H1 (cell line): ENCODE data around the gene ZBTB46. TPM values are rescaled to one million over a fixed set of nuclear protein-coding genes. Genes with fewer than 3 reads are reported as not detected.

Source experiments
- CTCF ChIA-PET: fragments of 300-600 bp; sonication (Branson Sonifier 250); formaldehyde crosslinking; loops from one replicate; lab custom pipeline; 2021; ENCODE audit not compliant: partially characterized antibody; lab: Charles Lee
- POLR2A ChIA-PET: fragments of 300-600 bp; sonication (Branson Sonifier 250); formaldehyde crosslinking; loops from one replicate; lab custom pipeline; 2021; ENCODE audit warnings: inconsistent platforms; ENCODE audit not compliant: partially characterized antibody; lab: Charles Lee
- DNase-seq, 2 experiments: peaks; one replicate each; pipeline versions ENCODE4 v3.0.0 to v3.0.0-alpha.2; 2010 to 2022; ENCODE audit warnings: low spot score in 2 of 2, low read depth in 1 of 2, mixed read lengths in 1 of 2
- FAIRE-seq: peaks from 2 replicates; lab custom pipeline; 2011; peaks lifted over from hg19 to GRCh38; lab: Jason Lieb, UNC
- H2AFZ ChIP-seq: 2 replicates; pipeline ENCODE4 v1.8.1; 2012; ENCODE audit warnings: low read length, inconsistent platforms
- H2AK5ac ChIP-seq: 2 replicates; pipeline ENCODE4 v1.6.1; 2013; ENCODE audit warnings: low read depth, low read length
- H2BK120ac ChIP-seq: replicated peaks from 2 replicates; pipeline ENCODE3; 2013; ENCODE audit warnings: low read depth, low read length, inconsistent platforms
- H2BK12ac ChIP-seq: 2 replicates; pipeline ENCODE4 v1.6.1; 2013; ENCODE audit warnings: low read depth, low read length
- H2BK15ac ChIP-seq: 2 replicates; pipeline ENCODE4 v1.6.1; 2013; ENCODE audit warnings: low read length
- H2BK20ac ChIP-seq: 2 replicates; pipeline ENCODE4 v1.6.1; 2013; ENCODE audit warnings: low read length
- H2BK5ac ChIP-seq: 2 replicates; pipeline ENCODE4 v1.6.1; 2013; ENCODE audit warnings: low read depth, low read length
- H3K14ac ChIP-seq: 2 replicates; pipeline ENCODE4 v1.6.1; 2013; ENCODE audit warnings: inconsistent platforms; ENCODE audit not compliant: insufficient read length
- H3K18ac ChIP-seq: 2 replicates; pipeline ENCODE4 v1.6.1; 2013; ENCODE audit warnings: low read length; ENCODE audit errors: extremely low read depth
- H3K23ac ChIP-seq: 2 replicates; pipeline ENCODE4 v1.6.1; 2013; ENCODE audit warnings: inconsistent platforms; ENCODE audit not compliant: insufficient read length
- H3K23me2 ChIP-seq: 2 replicates; pipeline ENCODE4 v1.6.1; 2013; ENCODE audit warnings: low read depth, low read length
- H3K27ac ChIP-seq: 2 replicates; pipeline ENCODE4 v1.6.1; 2011; ENCODE audit warnings: low read depth, low read length, inconsistent platforms
- H3K27me3 ChIP-seq, 4 experiments: replicated peaks in 1 of 4; 1 replicate in 1 of 4; 2 replicates in 3 of 4; pipeline versions ENCODE4 v1.6.1 to v1.8.1; 2011 to 2013; ENCODE audit warnings: low read length in 3 of 4, mild to moderate bottlenecking in 3 of 4, inconsistent platforms in 2 of 4, mixed read lengths in 2 of 4, moderate library complexity in 1 of 4; ENCODE audit not compliant: control insufficient read depth in 3 of 4, insufficient read depth in 3 of 4; ENCODE audit errors: extremely low read depth in 1 of 4
- H3K36me3 ChIP-seq, 4 experiments: 2 replicates each; pipeline versions ENCODE4 v1.6.1 to v1.8.1; 2011 to 2013; ENCODE audit warnings: mild to moderate bottlenecking in 4 of 4, low read length in 3 of 4, moderate library complexity in 2 of 4, control low read depth in 1 of 4, inconsistent platforms in 1 of 4; ENCODE audit not compliant: insufficient read depth in 4 of 4, control insufficient read depth in 2 of 4
- H3K4ac ChIP-seq: replicated peaks from 2 replicates; pipeline ENCODE3; 2013; ENCODE audit warnings: low read length, low read depth, mixed read lengths, inconsistent platforms; ENCODE audit not compliant: insufficient read length
- H3K4me1 ChIP-seq, 4 experiments: replicated peaks in 1 of 4; 1 replicate in 1 of 4; 2 replicates in 3 of 4; pipeline versions ENCODE4 v1.6.1 to v1.8.1; 2011 to 2013; ENCODE audit warnings: low read length in 3 of 4, inconsistent platforms in 2 of 4, mixed read lengths in 1 of 4; ENCODE audit not compliant: insufficient read depth in 4 of 4, control insufficient read depth in 3 of 4
- H3K4me2 ChIP-seq, 2 experiments: 2 replicates each; pipeline versions ENCODE4 v1.6.1 to v1.8.1; 2011 to 2013; ENCODE audit warnings: low read depth in 2 of 2, low read length in 2 of 2, control low read depth in 1 of 2, inconsistent platforms in 1 of 2, mild to moderate bottlenecking in 1 of 2; ENCODE audit not compliant: insufficient read depth in 1 of 2
- H3K4me3 ChIP-seq, 4 experiments: fragments of 200-600, 300-600 bp in 1 of 4; sonication (generic), shearing (Covaris generic), sonication (Bioruptor Twin) in 1 of 4; 2 replicates each; pipeline versions ENCODE4 v1.5.1 to v1.8.1; 2011 to 2016; ENCODE audit warnings: low read length in 4 of 4, low read depth in 3 of 4, control low read depth in 2 of 4, inconsistent platforms in 2 of 4, mild to moderate bottlenecking in 2 of 4, mixed read lengths in 1 of 4, moderate library complexity in 1 of 4; ENCODE audit not compliant: insufficient read depth in 2 of 4; ENCODE audit errors: extremely low read depth in 1 of 4
- H3K56ac ChIP-seq: replicated peaks from 2 replicates; pipeline ENCODE3; 2013; ENCODE audit warnings: low read depth, mild to moderate bottlenecking, mixed read lengths, low read length, inconsistent platforms; ENCODE audit not compliant: insufficient read length
- H3K79me1 ChIP-seq: 2 replicates; pipeline ENCODE4 v1.6.1; 2013; ENCODE audit warnings: low read depth, low read length, control low read depth
- H3K79me2 ChIP-seq, 2 experiments: 2 replicates each; pipeline versions ENCODE4 v1.6.1 to v1.8.1; 2012 to 2013; ENCODE audit warnings: low read length in 2 of 2, mild to moderate bottlenecking in 2 of 2, inconsistent platforms in 1 of 2; ENCODE audit not compliant: insufficient read depth in 2 of 2, control insufficient read depth in 1 of 2
- H3K9ac ChIP-seq, 4 experiments: replicated peaks in 1 of 4; 1 replicate in 1 of 4; 2 replicates in 3 of 4; pipeline versions ENCODE4 v1.6.1 to v1.8.1; 2011 to 2013; ENCODE audit warnings: low read depth in 3 of 4, low read length in 3 of 4, control low read depth in 2 of 4, mild to moderate bottlenecking in 2 of 4, moderate library complexity in 2 of 4, inconsistent platforms in 1 of 4; ENCODE audit errors: extremely low read depth in 1 of 4
- H3K9me3 ChIP-seq, 2 experiments: 2 replicates each; pipeline versions ENCODE4 v1.6.1 to v1.8.1; 2012 to 2013; ENCODE audit warnings: mild to moderate bottlenecking in 2 of 2, moderate library complexity in 2 of 2, control low read depth in 1 of 2, inconsistent platforms in 1 of 2, low read depth in 1 of 2, low read length in 1 of 2, mixed read lengths in 1 of 2; ENCODE audit not compliant: insufficient read depth in 2 of 2
- H4K20me1 ChIP-seq, 2 experiments: replicated peaks in 1 of 2; 2 replicates each; pipeline versions ENCODE3 to v1.8.1; 2011 to 2013; ENCODE audit warnings: inconsistent platforms in 2 of 2, low read length in 2 of 2, mild to moderate bottlenecking in 1 of 2; ENCODE audit not compliant: insufficient read depth in 2 of 2, control insufficient read depth in 1 of 2
- H4K5ac ChIP-seq: 2 replicates; pipeline ENCODE4 v1.6.1; 2013; ENCODE audit warnings: low read length, low read depth, mixed read lengths, inconsistent platforms; ENCODE audit not compliant: insufficient read length
- H4K8ac ChIP-seq: 2 replicates; pipeline ENCODE4 v1.8.0; 2013; ENCODE audit warnings: mild to moderate bottlenecking, moderate library complexity, low read length, inconsistent platforms; ENCODE audit not compliant: insufficient read depth; ENCODE audit errors: extremely low read depth
- H4K91ac ChIP-seq: replicated peaks from 2 replicates; pipeline ENCODE3; 2013; ENCODE audit warnings: low read length, mixed read lengths, inconsistent platforms; ENCODE audit not compliant: insufficient read length
- ASH2L ChIP-seq: fragments of 200-600, 300-600 bp; sonication (generic); IDR thresholded peaks from one replicate; pipeline ENCODE4 v1.7.1; 2017; ENCODE audit warnings: low read length
- CTBP2 ChIP-seq: IDR thresholded peaks from 2 replicates; pipeline ENCODE4 v1.7.0; 2011; ENCODE audit warnings: borderline replicate concordance, mild to moderate bottlenecking, moderate library complexity, mixed read lengths, low read length; ENCODE audit not compliant: insufficient read depth, insufficient read length
- WGBS, 2 experiments: shearing (Covaris generic) in 1 of 2; methylation state at CpG; one replicate each; pipeline versions ENCODE4 v1.1.6 to v1.1.7; 2013 to 2015; ENCODE audit warnings: low lambda C conversion rate in 2 of 2, mixed read lengths in 2 of 2, inconsistent platforms in 1 of 2, low coverage in 1 of 2, missing lambda C conversion rate in 1 of 2; ENCODE audit not compliant: insufficient replicate concordance in 2 of 2, insufficient coverage in 1 of 2, insufficient read length in 1 of 2; ENCODE audit errors: extremely low coverage in 1 of 2, missing lambda C conversion rate in 1 of 2; 5-methylcytosine and 5-hydroxymethylcytosine counted together
- polyA plus RNA-seq, 7 experiments: library from polyadenylated mRNA; depleted of rRNA in 3 of 7; stranded (reverse) in 5 of 7; unstranded in 2 of 7; fragments of >200 nt in 5 of 7; fragments of 200-250 nt in 2 of 7; gene quantifications; 1 replicate in 5 of 7; 2 replicates in 1 of 7; 4 replicates in 1 of 7; pipeline versions ENCODE4 v1.2.1 to v1.2.3, GENCODE V29; 2011 to 2013; ENCODE audit warnings: missing spikeins in 2 of 7, mixed read lengths in 2 of 7
- total RNA-seq: library from RNA; stranded (reverse); fragmentation: NEBNext Ultra II Directional; extraction: Animal tissue kit (Norgen Biotek cat#: 25700); gene quantifications from 2 replicates; pipeline ENCODE4 v1.2.1, GENCODE V29; 2021
- TF ChIP-seq, protein P1 (sequence below), 3 experiments: IDR thresholded peaks; 1 replicate in 2 of 3; 2 replicates in 1 of 3; pipeline versions ENCODE4 v1.5.1 to v1.6.1; 2011; ENCODE audit warnings: low read length in 3 of 3, mild to moderate bottlenecking in 3 of 3, inconsistent platforms in 2 of 3, low read depth in 1 of 3, moderate library complexity in 1 of 3; ENCODE audit not compliant: insufficient read depth in 1 of 3; ENCODE audit errors: control extremely low read depth in 1 of 3

Gene ZBTB46
- total and polyA plus RNA-seq, 2 of the 8 experiments (the other 6 are each of a cell fraction or from before 2014, with no cell fraction given) = 6.4 to 22.4 TPM

DNA sequence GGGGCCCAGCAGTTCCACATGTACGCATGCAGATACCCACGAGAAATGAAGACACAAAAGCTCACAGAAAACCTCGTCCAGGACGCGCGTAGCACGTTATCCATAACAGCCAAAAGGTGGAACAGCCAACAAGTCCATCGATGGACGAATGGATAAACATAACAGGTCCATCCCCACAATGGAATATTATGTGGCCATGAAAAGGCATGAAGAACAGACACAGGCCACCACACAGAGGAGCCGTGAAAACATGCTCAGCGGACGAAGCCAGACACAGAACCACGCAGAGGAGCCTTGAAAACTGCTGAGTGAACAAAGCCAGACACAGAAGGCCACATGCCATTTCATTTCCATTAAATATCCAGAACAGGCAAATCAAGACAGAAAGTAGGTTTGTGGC, 53.5 kb downstream of the ZBTB46 start:
- Histone ChIP-seq H2BK20ac (no peak overlapping the region), H2BK5ac (no peak overlapping the region), H3K79me2 (peaks cover 4 to 11% of the 10 kb centered on the region in 2 experiments; a peak in 2 of 4 replicates), H2AFZ (no peak overlapping the region), H3K27me3 (no peaks in the 10 kb centered on the region), H3K23ac (no peak overlapping the region), H3K9ac (no peak overlapping the region), H4K5ac (no peak overlapping the region), H3K18ac (no peak overlapping the region), H2BK15ac (no peak overlapping the region), H2BK120ac (no peak overlapping the region), H2AK5ac (no peak overlapping the region), H4K20me1 (peaks cover 3 to 14% of the 10 kb centered on the region in 2 experiments), H4K91ac (no peak overlapping the region), H4K8ac (no peak overlapping the region), H3K4me2 (no peak overlapping the region), H3K27ac (no peak overlapping the region), H3K4me3 (no peak overlapping the region), H3K4ac (no peak overlapping the region), H3K36me3 (no peaks in the 10 kb centered on the region), H3K4me1 (peaks cover 0 to 9% (median 6%) of the 10 kb centered on the region in 4 experiments; a peak in 5 of 7 replicates), H3K23me2 (peaks cover 7% of the 10 kb centered on the region; the same call in 1 of the 2 replicates), H3K56ac (no peak overlapping the region), H3K14ac (no peak overlapping the region), H2BK12ac (no peak overlapping the region), H3K79me1 (peaks cover 13% of the 10 kb centered on the region), H3K9me3 (peaks cover 0 to 3% of the 10 kb centered on the region in 2 experiments; a peak in 1 of 4 replicates)
- TF ChIP-seq, protein P1, sequence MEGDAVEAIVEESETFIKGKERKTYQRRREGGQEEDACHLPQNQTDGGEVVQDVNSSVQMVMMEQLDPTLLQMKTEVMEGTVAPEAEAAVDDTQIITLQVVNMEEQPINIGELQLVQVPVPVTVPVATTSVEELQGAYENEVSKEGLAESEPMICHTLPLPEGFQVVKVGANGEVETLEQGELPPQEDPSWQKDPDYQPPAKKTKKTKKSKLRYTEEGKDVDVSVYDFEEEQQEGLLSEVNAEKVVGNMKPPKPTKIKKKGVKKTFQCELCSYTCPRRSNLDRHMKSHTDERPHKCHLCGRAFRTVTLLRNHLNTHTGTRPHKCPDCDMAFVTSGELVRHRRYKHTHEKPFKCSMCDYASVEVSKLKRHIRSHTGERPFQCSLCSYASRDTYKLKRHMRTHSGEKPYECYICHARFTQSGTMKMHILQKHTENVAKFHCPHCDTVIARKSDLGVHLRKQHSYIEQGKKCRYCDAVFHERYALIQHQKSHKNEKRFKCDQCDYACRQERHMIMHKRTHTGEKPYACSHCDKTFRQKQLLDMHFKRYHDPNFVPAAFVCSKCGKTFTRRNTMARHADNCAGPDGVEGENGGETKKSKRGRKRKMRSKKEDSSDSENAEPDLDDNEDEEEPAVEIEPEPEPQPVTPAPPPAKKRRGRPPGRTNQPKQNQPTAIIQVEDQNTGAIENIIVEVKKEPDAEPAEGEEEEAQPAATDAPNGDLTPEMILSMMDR (IDR thresholded peaks at IDR 0.05; ENCODE audit: control extremely low read depth in 1 of 3, insufficient read depth in 1 of 3, low read depth in 1 of 3, low read length in 3 of 3) = no peak
- no peak for TF ChIP-seq ASH2L
- TF ChIP-seq CTBP2 = no peak
- FAIRE-seq = no peak
- CTCF ChIA-PET = interaction anchor here (1.3 to 10.7 kb wide), 4 partner anchors 11 to 122 kb away, joined by 4 to 191 read pairs (median 11); partner anchors contain the start of gene ABHD16B
- POLR2A ChIA-PET = interaction anchor here (0.8 to 1.3 kb wide), 2 partner anchors 10 to 41 kb away, joined by 3 read pairs; partner anchors contain the start of gene LIME1
- 97% methylated on average over 13 of the region's 13 CpGs; no CpG with 5 or more reads in 1 of the 2 experiments for WGBS, 2 experiments
- DNase-seq = no peak
